HepG2 (cell line): ENCODE data around the gene WNK4. TPM values are rescaled to one million over a fixed set of nuclear protein-coding genes. Genes with fewer than 3 reads are reported as not detected.

ENCODE experiments used
- CBX5 ChIP-seq: sonication (generic); formaldehyde crosslinking; IDR thresholded peaks from 2 replicates; pipeline ENCODE4 v1.4.0; 2020; ENCODE audit warnings: missing genetic modification reagents, borderline replicate concordance
- CHD2 ChIP-seq: IDR thresholded peaks from 2 replicates; pipeline ENCODE4 v1.6.1; 2011; ENCODE audit warnings: low read depth, low read length, improper control_type of control experiment
- DNMT1 ChIP-seq: sonication (generic); formaldehyde crosslinking; IDR thresholded peaks from 2 replicates; pipeline ENCODE4 v1.5.1; 2020; ENCODE audit warnings: mild to moderate bottlenecking, missing genetic modification reagents
- ESRRA ChIP-seq: sonication (generic); formaldehyde crosslinking; IDR thresholded peaks from 2 replicates; pipeline ENCODE4 v1.5.1; 2020; ENCODE audit warnings: mild to moderate bottlenecking, low read depth, missing genetic modification reagents
- MAF1 ChIP-seq: sonication (generic); formaldehyde crosslinking; IDR thresholded peaks from 2 replicates; pipeline ENCODE4 v1.5.0; 2020; ENCODE audit warnings: missing genetic modification reagents, borderline replicate concordance
- NFE2 ChIP-seq: sonication (generic); formaldehyde crosslinking; IDR thresholded peaks from 2 replicates; pipeline ENCODE4 v1.4.0; 2020; ENCODE audit warnings: missing genetic modification reagents
- NFKBIZ ChIP-seq: IDR thresholded peaks from 2 replicates; pipeline ENCODE4 v1.6.1; 2018; ENCODE audit warnings: missing genetic modification reagents, missing compliant biosample characterization
- POLR2AphosphoS5 ChIP-seq: IDR thresholded peaks from 2 replicates; pipeline ENCODE4 v1.6.1; 2012; ENCODE audit warnings: low read depth, low read length
- RORA ChIP-seq: sonication (generic); formaldehyde crosslinking; IDR thresholded peaks from 2 replicates; pipeline ENCODE4 v1.5.0; 2020; ENCODE audit warnings: mild to moderate bottlenecking, missing genetic modification reagents, moderate library complexity
- SKI ChIP-seq: fragments of 450-650 bp; IDR thresholded peaks from one replicate; pipeline ENCODE4 v1.6.1; 2018; ENCODE audit warnings: mild to moderate bottlenecking; ENCODE audit not compliant: partially characterized antibody
- ZFP36 ChIP-seq: fragments of 150-350 bp; IDR thresholded peaks from 2 replicates; pipeline ENCODE4 v1.6.1; 2018; ENCODE audit warnings: borderline replicate concordance, low read length, low read depth; ENCODE audit not compliant: partially characterized antibody
- ZIK1 ChIP-seq: sonication (generic); formaldehyde crosslinking; IDR thresholded peaks from 2 replicates; pipeline ENCODE4 v1.5.0; 2020; ENCODE audit warnings: mild to moderate bottlenecking, low read depth, missing genetic modification reagents, borderline replicate concordance
- ZNF12 ChIP-seq: sonication (generic); formaldehyde crosslinking; IDR thresholded peaks from 2 replicates; pipeline ENCODE4 v1.5.0; 2020; ENCODE audit warnings: missing genetic modification reagents
- ZNF230 ChIP-seq: sonication (generic); formaldehyde crosslinking; IDR thresholded peaks from 2 replicates; pipeline ENCODE4 v1.4.0; 2020; ENCODE audit warnings: mild to moderate bottlenecking, missing genetic modification reagents
- ZNF256 ChIP-seq: sonication (generic); formaldehyde crosslinking; conservative IDR thresholded peaks from 2 replicates; pipeline ENCODE4 v1.4.0; 2020; ENCODE audit warnings: missing genetic modification reagents
- ZNF33A ChIP-seq: sonication (generic); formaldehyde crosslinking; IDR thresholded peaks from 2 replicates; pipeline ENCODE4 v1.5.1; 2020; ENCODE audit warnings: missing genetic modification reagents, mild to moderate bottlenecking, moderate library complexity, borderline replicate concordance
- ZSCAN29 ChIP-seq: sonication (generic); formaldehyde crosslinking; conservative IDR thresholded peaks from 2 replicates; pipeline ENCODE4 v1.4.0; 2020; ENCODE audit warnings: mild to moderate bottlenecking, missing genetic modification reagents
- polyA plus RNA-seq, 8 experiments: library from polyadenylated mRNA; depleted of rRNA in 3 of 8; stranded (reverse) in 7 of 8; unstranded in 1 of 8; fragments of >200 nt; fragmentation: Illumina TruSeq in 4 of 8; extraction: Trizol in 4 of 8; gene quantifications; 2 replicates each; pipeline versions ENCODE4 v1.2.1 to v1.2.3, GENCODE V29; 2011 to 2016; ENCODE audit warnings: low read depth in 4 of 8, missing spikeins in 1 of 8, mixed read lengths in 1 of 8; ENCODE audit not compliant: insufficient read depth in 1 of 8
- total RNA-seq, 5 experiments: library from RNA; depleted of rRNA; stranded (reverse); fragments of >200 nt; fragmentation: Illumina TruSeq; extraction: Trizol; gene quantifications; 2 replicates each; pipeline ENCODE4 v1.2.3, GENCODE V29; 2016; ENCODE audit warnings: low read depth in 1 of 5
- TF ChIP-seq, protein P1 (sequence below): sonication (generic); formaldehyde crosslinking; IDR thresholded peaks from 2 replicates; pipeline ENCODE4 v1.4.0; 2020; ENCODE audit warnings: mild to moderate bottlenecking, missing genetic modification reagents, borderline replicate concordance
- TF ChIP-seq, protein P2 (sequence below): sonication (generic); formaldehyde crosslinking; conservative IDR thresholded peaks from 2 replicates; pipeline ENCODE4 v1.4.0; 2020; ENCODE audit warnings: missing genetic modification reagents
- TF ChIP-seq, protein P3 (sequence below): sonication (generic); formaldehyde crosslinking; IDR thresholded peaks from 2 replicates; pipeline ENCODE4 v1.5.0; 2020; ENCODE audit warnings: mild to moderate bottlenecking, missing genetic modification reagents
- TF ChIP-seq, protein P4 (sequence below): IDR thresholded peaks from 2 replicates; pipeline ENCODE4 v1.6.1; 2016; ENCODE audit warnings: low read depth, borderline replicate concordance
- TF ChIP-seq, protein P5 (sequence below): sonication (generic); formaldehyde crosslinking; IDR thresholded peaks from 2 replicates; pipeline ENCODE4 v1.8.1; 2023; ENCODE audit warnings: mild to moderate bottlenecking, moderate library complexity, missing genetic modification reagents

The WNK4 gene
- total and polyA plus RNA-seq, 2 of the 13 experiments (the other 11 are each of a cell fraction or from before 2014, with no cell fraction given): 2.7 to 13.7 TPM

DNA sequence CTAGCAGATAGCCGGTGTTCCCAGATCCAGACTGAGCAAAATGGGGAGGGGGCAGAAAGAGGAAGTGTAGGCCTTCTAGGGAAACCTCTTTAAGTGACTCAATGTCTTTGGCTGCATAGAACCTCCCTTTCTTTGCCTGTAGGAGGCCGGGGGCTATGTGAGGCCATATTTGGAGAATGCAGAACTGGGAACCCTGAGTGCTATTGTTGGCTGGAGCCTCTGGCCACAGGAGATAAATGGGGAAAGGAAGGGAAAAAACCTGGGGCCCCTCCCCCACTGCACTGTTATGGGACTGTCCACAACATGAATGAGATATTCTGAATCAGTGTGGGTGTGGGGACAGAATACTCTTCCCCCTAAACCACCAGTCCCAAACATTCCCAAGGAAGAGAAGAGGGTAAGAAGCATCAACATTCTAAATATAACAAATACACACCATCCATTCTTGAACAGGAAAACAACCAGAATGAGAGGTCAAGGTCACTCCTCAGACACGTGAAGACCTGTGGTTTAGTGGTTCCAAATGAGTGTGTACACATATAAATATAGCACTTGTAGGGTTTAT, 4.8 kb upstream of the WNK4 start (continued):
- TF ChIP-seq, protein P1, sequence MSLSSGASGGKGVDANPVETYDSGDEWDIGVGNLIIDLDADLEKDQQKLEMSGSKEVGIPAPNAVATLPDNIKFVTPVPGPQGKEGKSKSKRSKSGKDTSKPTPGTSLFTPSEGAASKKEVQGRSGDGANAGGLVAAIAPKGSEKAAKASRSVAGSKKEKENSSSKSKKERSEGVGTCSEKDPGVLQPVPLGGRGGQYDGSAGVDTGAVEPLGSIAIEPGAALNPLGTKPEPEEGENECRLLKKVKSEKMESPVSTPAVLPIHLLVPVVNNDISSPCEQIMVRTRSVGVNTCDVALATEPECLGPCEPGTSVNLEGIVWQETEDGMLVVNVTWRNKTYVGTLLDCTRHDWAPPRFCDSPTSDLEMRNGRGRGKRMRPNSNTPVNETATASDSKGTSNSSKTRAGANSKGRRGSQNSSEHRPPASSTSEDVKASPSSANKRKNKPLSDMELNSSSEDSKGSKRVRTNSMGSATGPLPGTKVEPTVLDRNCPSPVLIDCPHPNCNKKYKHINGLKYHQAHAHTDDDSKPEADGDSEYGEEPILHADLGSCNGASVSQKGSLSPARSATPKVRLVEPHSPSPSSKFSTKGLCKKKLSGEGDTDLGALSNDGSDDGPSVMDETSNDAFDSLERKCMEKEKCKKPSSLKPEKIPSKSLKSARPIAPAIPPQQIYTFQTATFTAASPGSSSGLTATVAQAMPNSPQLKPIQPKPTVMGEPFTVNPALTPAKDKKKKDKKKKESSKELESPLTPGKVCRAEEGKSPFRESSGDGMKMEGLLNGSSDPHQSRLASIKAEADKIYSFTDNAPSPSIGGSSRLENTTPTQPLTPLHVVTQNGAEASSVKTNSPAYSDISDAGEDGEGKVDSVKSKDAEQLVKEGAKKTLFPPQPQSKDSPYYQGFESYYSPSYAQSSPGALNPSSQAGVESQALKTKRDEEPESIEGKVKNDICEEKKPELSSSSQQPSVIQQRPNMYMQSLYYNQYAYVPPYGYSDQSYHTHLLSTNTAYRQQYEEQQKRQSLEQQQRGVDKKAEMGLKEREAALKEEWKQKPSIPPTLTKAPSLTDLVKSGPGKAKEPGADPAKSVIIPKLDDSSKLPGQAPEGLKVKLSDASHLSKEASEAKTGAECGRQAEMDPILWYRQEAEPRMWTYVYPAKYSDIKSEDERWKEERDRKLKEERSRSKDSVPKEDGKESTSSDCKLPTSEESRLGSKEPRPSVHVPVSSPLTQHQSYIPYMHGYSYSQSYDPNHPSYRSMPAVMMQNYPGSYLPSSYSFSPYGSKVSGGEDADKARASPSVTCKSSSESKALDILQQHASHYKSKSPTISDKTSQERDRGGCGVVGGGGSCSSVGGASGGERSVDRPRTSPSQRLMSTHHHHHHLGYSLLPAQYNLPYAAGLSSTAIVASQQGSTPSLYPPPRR (CRISPR knock-in tag): no peak
- TF ChIP-seq, protein P2, sequence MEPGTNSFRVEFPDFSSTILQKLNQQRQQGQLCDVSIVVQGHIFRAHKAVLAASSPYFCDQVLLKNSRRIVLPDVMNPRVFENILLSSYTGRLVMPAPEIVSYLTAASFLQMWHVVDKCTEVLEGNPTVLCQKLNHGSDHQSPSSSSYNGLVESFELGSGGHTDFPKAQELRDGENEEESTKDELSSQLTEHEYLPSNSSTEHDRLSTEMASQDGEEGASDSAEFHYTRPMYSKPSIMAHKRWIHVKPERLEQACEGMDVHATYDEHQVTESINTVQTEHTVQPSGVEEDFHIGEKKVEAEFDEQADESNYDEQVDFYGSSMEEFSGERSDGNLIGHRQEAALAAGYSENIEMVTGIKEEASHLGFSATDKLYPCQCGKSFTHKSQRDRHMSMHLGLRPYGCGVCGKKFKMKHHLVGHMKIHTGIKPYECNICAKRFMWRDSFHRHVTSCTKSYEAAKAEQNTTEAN (CRISPR knock-in tag): no peak
- TF ChIP-seq ZNF33A (CRISPR knock-in tag) (no peak), DNMT1 (CRISPR knock-in tag) (no peak), CBX5 (CRISPR knock-in tag) (no peak), ZNF256 (CRISPR knock-in tag) (no peak), MAF1 (CRISPR knock-in tag) (no peak), ZFP36 (no peak), ZSCAN29 (CRISPR knock-in tag) (no peak), ZNF12 (CRISPR knock-in tag) (0 out of 2 replicates have a peak, but pooled peaks have one; percentile 19), ZIK1 (CRISPR knock-in tag) (no peak), NFE2 (CRISPR knock-in tag) (no peak), NFKBIZ (CRISPR knock-in tag) (no peak), ZNF230 (no peak), ESRRA (CRISPR knock-in tag) (no peak), RORA (CRISPR knock-in tag) (no peak), POLR2AphosphoS5 (no peak), SKI (no peak), CHD2 (no peak)
- TF ChIP-seq, protein P3, sequence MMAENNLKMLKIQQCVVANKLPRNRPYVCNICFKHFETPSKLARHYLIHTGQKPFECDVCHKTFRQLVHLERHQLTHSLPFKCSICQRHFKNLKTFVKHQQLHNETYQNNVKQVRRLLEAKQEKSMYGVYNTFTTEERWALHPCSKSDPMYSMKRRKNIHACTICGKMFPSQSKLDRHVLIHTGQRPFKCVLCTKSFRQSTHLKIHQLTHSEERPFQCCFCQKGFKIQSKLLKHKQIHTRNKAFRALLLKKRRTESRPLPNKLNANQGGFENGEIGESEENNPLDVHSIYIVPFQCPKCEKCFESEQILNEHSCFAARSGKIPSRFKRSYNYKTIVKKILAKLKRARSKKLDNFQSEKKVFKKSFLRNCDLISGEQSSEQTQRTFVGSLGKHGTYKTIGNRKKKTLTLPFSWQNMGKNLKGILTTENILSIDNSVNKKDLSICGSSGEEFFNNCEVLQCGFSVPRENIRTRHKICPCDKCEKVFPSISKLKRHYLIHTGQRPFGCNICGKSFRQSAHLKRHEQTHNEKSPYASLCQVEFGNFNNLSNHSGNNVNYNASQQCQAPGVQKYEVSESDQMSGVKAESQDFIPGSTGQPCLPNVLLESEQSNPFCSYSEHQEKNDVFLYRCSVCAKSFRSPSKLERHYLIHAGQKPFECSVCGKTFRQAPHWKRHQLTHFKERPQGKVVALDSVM (CRISPR knock-in tag): no peak
- TF ChIP-seq, protein P4, sequence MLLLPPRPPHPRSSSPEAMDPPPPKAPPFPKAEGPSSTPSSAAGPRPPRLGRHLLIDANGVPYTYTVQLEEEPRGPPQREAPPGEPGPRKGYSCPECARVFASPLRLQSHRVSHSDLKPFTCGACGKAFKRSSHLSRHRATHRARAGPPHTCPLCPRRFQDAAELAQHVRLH (CRISPR knock-in tag): no peak
- TF ChIP-seq, protein P5, sequence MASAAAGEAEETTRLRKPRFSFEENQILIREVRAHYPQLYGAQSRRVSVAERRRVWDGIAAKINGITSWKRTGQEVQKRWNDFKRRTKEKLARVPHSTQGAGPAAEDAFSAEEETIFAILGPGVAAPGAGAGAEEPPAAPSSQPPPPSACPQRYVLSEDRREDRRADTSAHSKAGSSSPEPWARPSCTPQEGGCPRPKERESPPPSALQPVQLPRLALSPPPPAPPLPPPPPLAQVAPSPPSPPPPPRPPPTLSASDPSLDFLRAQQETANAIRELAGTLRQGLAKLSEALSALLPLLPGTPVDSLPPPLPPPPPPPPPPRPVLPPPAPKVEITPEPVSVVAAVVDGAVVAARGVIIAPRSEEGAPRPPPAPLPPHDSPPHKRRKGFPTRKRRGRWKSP (CRISPR knock-in tag): no peak
